ENCODE measurements around the gene PHLDB3. TPM values are rescaled to one million over a fixed set of nuclear protein-coding genes. Genes with fewer than 3 reads are reported as not detected.

The PHLDB3 gene
- total RNA-seq, 1 donor from 2014 or later = 13.4 TPM

DNA sequence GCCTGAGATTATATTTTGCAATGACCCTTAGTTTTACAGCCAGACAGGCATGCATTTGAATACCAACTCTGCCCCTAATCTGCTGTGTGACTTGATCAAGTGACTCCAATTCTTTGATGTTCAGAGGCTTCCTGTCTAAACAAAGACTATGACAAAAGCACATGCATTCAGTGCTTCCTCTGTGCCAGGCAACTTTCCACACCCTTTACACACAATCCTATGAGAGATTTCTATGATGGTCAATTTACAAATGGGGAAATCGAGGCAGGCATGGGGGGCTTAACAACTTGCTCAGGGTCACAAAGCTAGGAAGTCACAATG, 35.4 kb downstream of the PHLDB3 start:
- H3K27ac Mint-ChIP-seq (ENCODE audit: unreplicated experiment) = no peak overlapping the region
- Histone ChIP-seq H4K20me1 (ENCODE audit: insufficient read depth, low read length) (no peaks in the 10 kb centered on the region), H3K36me3 (ENCODE audit: insufficient read depth, low read length) (no peaks in the 10 kb centered on the region), H3K27ac (ENCODE audit: low read depth, low read length) (no peak overlapping the region), H3K4me1 (ENCODE audit: insufficient read depth, low read length) (peaks cover 21% of the 10 kb centered on the region), H3K27me3 (ENCODE audit: insufficient read depth, low read length) (peaks cover 3% of the 10 kb centered on the region), H3K4me3 (ENCODE audit: insufficient read depth, low read depth, low read length) (no peak overlapping the region), H3K9me3 (ENCODE audit: insufficient read depth, low read depth, low read length) (peaks cover 6% of the 10 kb centered on the region), H3K4me2 (ENCODE audit: low read length) (no peak overlapping the region), H2AFZ (ENCODE audit: low read depth, low read length) (no peak overlapping the region), H3K79me2 (ENCODE audit: insufficient read depth, low read length) (no peaks in the 10 kb centered on the region), H3K9ac (ENCODE audit: low read length) (no peak overlapping the region)
- peaks cover 15% of the 10 kb centered on the region for H3K27me3 Mint-ChIP-seq (ENCODE audit: low read depth, unreplicated experiment)
- H3K9me3 Mint-ChIP-seq (ENCODE audit: unreplicated experiment) = no peaks in the 10 kb centered on the region
- FAIRE-seq (no peak), DNase-seq (ENCODE audit: low read depth) (no peak)
- no peak overlapping the region for H3K4me3 Mint-ChIP-seq (ENCODE audit: unreplicated experiment)
- no peaks in the 10 kb centered on the region for H3K36me3 Mint-ChIP-seq (ENCODE audit: low read depth, unreplicated experiment)
- TF ChIP-seq, protein P1, sequence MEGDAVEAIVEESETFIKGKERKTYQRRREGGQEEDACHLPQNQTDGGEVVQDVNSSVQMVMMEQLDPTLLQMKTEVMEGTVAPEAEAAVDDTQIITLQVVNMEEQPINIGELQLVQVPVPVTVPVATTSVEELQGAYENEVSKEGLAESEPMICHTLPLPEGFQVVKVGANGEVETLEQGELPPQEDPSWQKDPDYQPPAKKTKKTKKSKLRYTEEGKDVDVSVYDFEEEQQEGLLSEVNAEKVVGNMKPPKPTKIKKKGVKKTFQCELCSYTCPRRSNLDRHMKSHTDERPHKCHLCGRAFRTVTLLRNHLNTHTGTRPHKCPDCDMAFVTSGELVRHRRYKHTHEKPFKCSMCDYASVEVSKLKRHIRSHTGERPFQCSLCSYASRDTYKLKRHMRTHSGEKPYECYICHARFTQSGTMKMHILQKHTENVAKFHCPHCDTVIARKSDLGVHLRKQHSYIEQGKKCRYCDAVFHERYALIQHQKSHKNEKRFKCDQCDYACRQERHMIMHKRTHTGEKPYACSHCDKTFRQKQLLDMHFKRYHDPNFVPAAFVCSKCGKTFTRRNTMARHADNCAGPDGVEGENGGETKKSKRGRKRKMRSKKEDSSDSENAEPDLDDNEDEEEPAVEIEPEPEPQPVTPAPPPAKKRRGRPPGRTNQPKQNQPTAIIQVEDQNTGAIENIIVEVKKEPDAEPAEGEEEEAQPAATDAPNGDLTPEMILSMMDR (IDR thresholded peaks at IDR 0.05; ENCODE audit: insufficient read depth, low read depth, low read length) = no peak
- no peak for TF ChIP-seq EZH2 (IDR thresholded peaks at IDR 0.05; ENCODE audit: insufficient read depth, low read length)
- H3K4me1 Mint-ChIP-seq (ENCODE audit: low read depth, unreplicated experiment) = no peaks in the 10 kb centered on the region

DNA sequence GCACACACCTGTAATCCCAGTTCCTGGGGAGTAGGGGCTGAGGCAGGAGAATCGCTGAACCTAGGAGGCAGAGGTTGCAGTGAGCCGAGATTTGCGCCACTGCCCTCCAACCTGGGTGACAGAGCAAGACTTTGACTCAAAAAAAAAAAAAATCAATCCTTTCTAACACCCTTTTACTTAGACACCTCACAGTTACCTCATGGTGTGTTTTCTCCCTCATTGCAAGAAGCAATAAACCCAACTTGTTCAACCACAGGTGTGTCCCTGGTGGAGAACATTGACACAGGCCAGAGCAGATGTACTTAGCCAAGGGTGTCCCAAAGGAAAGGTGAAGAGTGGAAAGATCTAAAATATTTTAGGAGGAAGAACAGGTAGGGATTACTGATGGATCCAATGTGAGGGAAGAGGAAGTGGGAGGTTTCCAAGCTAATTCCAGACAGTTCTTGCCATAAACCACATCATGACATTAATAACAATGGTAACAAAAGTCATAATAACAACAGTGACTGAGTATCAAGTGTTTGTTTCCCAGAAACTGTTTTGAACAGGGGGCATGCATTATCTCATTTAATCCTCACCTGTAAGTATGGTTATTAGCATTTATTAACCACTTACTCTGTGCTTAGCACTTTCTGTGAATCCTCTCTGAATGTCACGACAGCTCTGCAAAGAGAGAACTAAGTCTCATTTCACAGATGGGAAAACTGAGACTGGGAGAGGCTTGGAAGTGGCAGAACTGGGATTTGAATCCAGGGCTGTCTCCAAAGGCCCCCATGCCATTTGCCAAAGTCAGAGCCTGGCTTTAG, 36.0 kb downstream of the PHLDB3 start:
- DNase-seq (ENCODE audit: low read depth) (no peak), FAIRE-seq (no peak)
- Mint-ChIP-seq H3K9me3 (ENCODE audit: unreplicated experiment) (no peaks in the 10 kb centered on the region), H3K4me3 (ENCODE audit: unreplicated experiment) (no peak overlapping the region), H3K27me3 (ENCODE audit: low read depth, unreplicated experiment) (peaks cover 15% of the 10 kb centered on the region), H3K4me1 (ENCODE audit: low read depth, unreplicated experiment) (no peaks in the 10 kb centered on the region), H3K27ac (ENCODE audit: unreplicated experiment) (no peak overlapping the region), H3K36me3 (ENCODE audit: low read depth, unreplicated experiment) (no peaks in the 10 kb centered on the region)
- peaks cover 6% of the 10 kb centered on the region for H3K9me3 ChIP-seq (ENCODE audit: insufficient read depth, low read depth, low read length)
- TF ChIP-seq EZH2 (IDR thresholded peaks at IDR 0.05; ENCODE audit: insufficient read depth, low read length) = no peak
- TF ChIP-seq, protein P1 (IDR thresholded peaks at IDR 0.05; ENCODE audit: insufficient read depth, low read depth, low read length) = no peak
- no peak overlapping the region for H3K9ac ChIP-seq (ENCODE audit: low read length)
- peaks cover 3% of the 10 kb centered on the region for H3K27me3 ChIP-seq (ENCODE audit: insufficient read depth, low read length)
- H2AFZ ChIP-seq (ENCODE audit: low read depth, low read length) = no peak overlapping the region
- H3K4me3 ChIP-seq (ENCODE audit: insufficient read depth, low read depth, low read length) = no peak overlapping the region
- H3K27ac ChIP-seq (ENCODE audit: low read depth, low read length) = no peak overlapping the region
- peaks cover 21% of the 10 kb centered on the region for H3K4me1 ChIP-seq (ENCODE audit: insufficient read depth, low read length)
- H4K20me1 ChIP-seq (ENCODE audit: insufficient read depth, low read length) = no peaks in the 10 kb centered on the region
- H3K79me2 ChIP-seq (ENCODE audit: insufficient read depth, low read length) = no peaks in the 10 kb centered on the region
- peak overlapping the region; percentile 56 for H3K4me2 ChIP-seq (ENCODE audit: low read length)
- no peaks in the 10 kb centered on the region for H3K36me3 ChIP-seq (ENCODE audit: insufficient read depth, low read length)

DNA sequence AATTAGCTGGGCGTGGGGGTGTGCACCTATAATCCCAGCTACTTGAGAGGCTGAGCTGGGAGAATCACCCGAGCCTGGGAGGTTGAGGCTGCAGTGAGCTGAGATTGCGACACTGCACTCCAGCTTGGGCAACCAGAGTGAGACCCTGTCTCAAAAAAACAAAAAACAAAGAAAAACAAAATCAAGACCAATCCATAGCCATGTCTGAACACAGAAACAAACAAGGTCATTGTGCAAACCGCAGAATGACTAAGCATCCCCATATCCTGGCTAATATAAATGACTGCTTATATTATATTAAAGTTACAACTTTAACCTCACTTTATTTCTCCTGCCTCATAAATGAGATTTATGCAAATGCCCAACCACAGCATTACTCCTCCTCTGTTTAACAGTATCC, 36.8 kb downstream of the PHLDB3 start:
- H3K4me1 ChIP-seq (ENCODE audit: insufficient read depth, low read length) = peaks cover 24% of the 10 kb centered on the region
- Mint-ChIP-seq H3K36me3 (ENCODE audit: low read depth, unreplicated experiment) (no peaks in the 10 kb centered on the region), H3K4me1 (ENCODE audit: low read depth, unreplicated experiment) (no peaks in the 10 kb centered on the region), H3K4me3 (ENCODE audit: unreplicated experiment) (no peak overlapping the region), H3K27me3 (ENCODE audit: low read depth, unreplicated experiment) (peaks cover 11% of the 10 kb centered on the region), H3K9me3 (ENCODE audit: unreplicated experiment) (no peaks in the 10 kb centered on the region), H3K27ac (ENCODE audit: unreplicated experiment) (no peak overlapping the region)
- no peak overlapping the region for H3K9ac ChIP-seq (ENCODE audit: low read length)
- H3K9me3 ChIP-seq (ENCODE audit: insufficient read depth, low read depth, low read length) = peaks cover 6% of the 10 kb centered on the region
- H3K4me3 ChIP-seq (ENCODE audit: insufficient read depth, low read depth, low read length) = no peak overlapping the region
- no peaks in the 10 kb centered on the region for H3K36me3 ChIP-seq (ENCODE audit: insufficient read depth, low read length)
- H3K4me2 ChIP-seq (ENCODE audit: low read length) = peak overlapping the region; percentile 56
- FAIRE-seq (no peak), DNase-seq (ENCODE audit: low read depth) (peak; percentile 41)
- no peak overlapping the region for H3K27ac ChIP-seq (ENCODE audit: low read depth, low read length)
- no peak overlapping the region for H2AFZ ChIP-seq (ENCODE audit: low read depth, low read length)
- no peaks in the 10 kb centered on the region for H4K20me1 ChIP-seq (ENCODE audit: insufficient read depth, low read length)
- peaks cover 6% of the 10 kb centered on the region for H3K27me3 ChIP-seq (ENCODE audit: insufficient read depth, low read length)
- H3K79me2 ChIP-seq (ENCODE audit: insufficient read depth, low read length) = no peaks in the 10 kb centered on the region
- TF ChIP-seq EZH2 (IDR thresholded peaks at IDR 0.05; ENCODE audit: insufficient read depth, low read length) = no peak
- TF ChIP-seq, protein P1 (IDR thresholded peaks at IDR 0.05; ENCODE audit: insufficient read depth, low read depth, low read length) = no peak

All from astrocyte (in vitro differentiated cells and primary cell).